Measurements from ENCODE around the gene OR1K1.

Gene OR1K1

DNA sequence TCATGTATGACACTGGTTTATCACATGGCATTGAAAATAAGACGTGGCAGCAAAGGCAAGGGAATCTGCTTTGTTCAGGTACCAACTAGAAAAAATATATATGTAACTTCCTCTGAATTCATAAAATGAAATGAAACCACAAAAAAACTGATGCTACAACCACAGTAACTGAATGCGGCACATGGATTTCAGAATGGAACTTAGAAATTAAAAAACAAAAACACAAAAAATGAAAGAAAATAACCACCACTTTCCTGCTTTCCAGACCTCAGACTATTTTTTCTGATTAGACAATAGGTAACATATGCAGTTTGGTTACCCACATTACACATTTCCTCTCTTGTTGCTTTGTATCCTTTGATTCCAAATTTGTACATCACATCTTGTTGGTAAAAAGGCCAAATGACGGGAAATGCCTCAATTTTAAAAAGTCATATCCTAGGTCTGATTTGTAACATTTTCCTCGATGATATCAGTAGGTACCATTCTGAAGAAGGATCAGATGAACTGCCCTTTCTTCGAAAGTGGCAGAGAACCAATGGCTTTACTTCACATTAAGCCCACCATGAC is 46.5 kb downstream of the OR1K1 start:
- H3K27ac ChIP-seq: no peak overlapping the region
- intact Hi-C loops (cut with DNase I; ENCODE audit: low total_unique reads): no loop called here
- TF ChIP-seq, protein P1, sequence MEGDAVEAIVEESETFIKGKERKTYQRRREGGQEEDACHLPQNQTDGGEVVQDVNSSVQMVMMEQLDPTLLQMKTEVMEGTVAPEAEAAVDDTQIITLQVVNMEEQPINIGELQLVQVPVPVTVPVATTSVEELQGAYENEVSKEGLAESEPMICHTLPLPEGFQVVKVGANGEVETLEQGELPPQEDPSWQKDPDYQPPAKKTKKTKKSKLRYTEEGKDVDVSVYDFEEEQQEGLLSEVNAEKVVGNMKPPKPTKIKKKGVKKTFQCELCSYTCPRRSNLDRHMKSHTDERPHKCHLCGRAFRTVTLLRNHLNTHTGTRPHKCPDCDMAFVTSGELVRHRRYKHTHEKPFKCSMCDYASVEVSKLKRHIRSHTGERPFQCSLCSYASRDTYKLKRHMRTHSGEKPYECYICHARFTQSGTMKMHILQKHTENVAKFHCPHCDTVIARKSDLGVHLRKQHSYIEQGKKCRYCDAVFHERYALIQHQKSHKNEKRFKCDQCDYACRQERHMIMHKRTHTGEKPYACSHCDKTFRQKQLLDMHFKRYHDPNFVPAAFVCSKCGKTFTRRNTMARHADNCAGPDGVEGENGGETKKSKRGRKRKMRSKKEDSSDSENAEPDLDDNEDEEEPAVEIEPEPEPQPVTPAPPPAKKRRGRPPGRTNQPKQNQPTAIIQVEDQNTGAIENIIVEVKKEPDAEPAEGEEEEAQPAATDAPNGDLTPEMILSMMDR (IDR thresholded peaks at IDR 0.05): no peak
- H3K4me3 ChIP-seq: no peak overlapping the region
- H3K9me3 ChIP-seq: no peaks in the 10 kb centered on the region
- H3K27me3 ChIP-seq: no peaks in the 10 kb centered on the region
- peaks cover 40 to 58% (median 45%) of the 10 kb centered on the region in 3 donors for H3K36me3 ChIP-seq
- H3K4me1 ChIP-seq: no peaks in the 10 kb centered on the region
- no peak for DNase-seq

DNA sequence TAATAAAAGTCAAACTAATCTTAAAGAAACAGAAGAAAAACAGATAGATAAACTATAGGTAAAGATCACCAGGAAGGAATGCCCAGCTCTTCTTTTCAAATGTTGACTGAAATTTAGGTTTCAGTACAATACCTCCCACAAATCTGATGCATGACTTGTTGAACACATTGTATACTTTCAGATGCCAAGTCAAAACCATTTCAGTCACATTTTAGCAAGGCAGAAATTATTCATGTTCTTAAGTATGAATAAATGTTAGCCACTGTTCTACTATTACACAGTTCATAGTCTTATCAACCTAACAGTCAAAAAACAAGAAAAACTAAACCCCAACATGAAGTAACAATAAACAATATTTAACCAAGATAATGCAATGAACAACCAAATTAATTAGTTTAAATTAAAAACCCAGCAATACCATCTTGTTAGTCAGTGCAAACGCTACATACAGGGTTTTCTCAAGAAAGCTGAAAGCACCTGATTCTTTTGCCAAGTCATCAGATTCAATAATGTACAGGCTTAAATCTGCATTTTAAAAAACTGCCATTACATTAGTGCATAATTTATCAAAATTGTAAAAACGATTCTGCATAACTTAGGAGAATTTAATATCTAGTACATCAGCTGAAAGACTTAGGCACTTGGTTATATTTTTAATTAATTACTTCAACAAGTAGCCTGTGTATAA is 48.5 kb downstream of the OR1K1 start:
- Histone ChIP-seq H3K9me3 (no peaks in the 10 kb centered on the region), H3K4me3 (no peak overlapping the region), H3K27me3 (no peaks in the 10 kb centered on the region), H3K4me1 (no peaks in the 10 kb centered on the region), H3K36me3 (peaks cover 52 to 75% (median 55%) of the 10 kb centered on the region in 3 donors), H3K27ac (no peak overlapping the region)
- DNase-seq: no peak
- TF ChIP-seq, protein P1 (IDR thresholded peaks at IDR 0.05): no peak
- intact Hi-C loops (cut with DNase I; ENCODE audit: low total_unique reads): no loop called here
